ENCODE data around the gene ADSL.

GRCh38 chr22:40325315-40325714 is 21.0 kb upstream of the ADSL start:
- no peak for TF ChIP-seq THRA (IDR thresholded peaks at IDR 0.05)
- TF ChIP-seq PREB (CRISPR knock-in tag; IDR thresholded peaks at IDR 0.05) = no peak
- TF ChIP-seq SOX6 (IDR thresholded peaks at IDR 0.05) = no peak
- TF ChIP-seq ZNF408 (CRISPR knock-in tag; IDR thresholded peaks at IDR 0.05; ENCODE audit: low read depth) = no peak
- no peak for TF ChIP-seq POLR2A (conservative IDR thresholded peaks at IDR 0.05)
- no peak for TF ChIP-seq ARID3A (IDR thresholded peaks at IDR 0.05; ENCODE audit: borderline replicate concordance, low read depth, low read length)
- no peak for TF ChIP-seq SRSF9 (IDR thresholded peaks at IDR 0.05; ENCODE audit: borderline replicate concordance, low read depth, low read length)
- TF ChIP-seq CBX1 (IDR thresholded peaks at IDR 0.05; ENCODE audit: low read depth) = no peak
- TF ChIP-seq ELK3 (CRISPR knock-in tag; IDR thresholded peaks at IDR 0.05) = no peak
- TF ChIP-seq PHB2 (IDR thresholded peaks at IDR 0.05; ENCODE audit: low read depth) = no peak
- no peak for TF ChIP-seq ZNF232 (CRISPR knock-in tag; IDR thresholded peaks at IDR 0.05)

Data from K562 (cell line).